IPS DF 6.9 (cell line): ENCODE measurements around the gene ABHD10.
"Not testable (repeated sequence)": the region's sequence is repeated elsewhere in the genome, so short reads cannot be mapped to it uniquely, and the experiment has no call there.

Source experiments
- DNase-seq: peaks from one replicate; pipeline ENCODE4 v3.0.0-alpha.2; 2013; ENCODE audit warnings: low read depth, low spot score
- H3K27ac ChIP-seq: one replicate; pipeline ENCODE4 v1.5.1; 2013; ENCODE audit warnings: low read length, control low read depth
- H3K27me3 ChIP-seq: 2 replicates; pipeline ENCODE4 v1.6.1; 2013; ENCODE audit warnings: mild to moderate bottlenecking, low read length; ENCODE audit not compliant: control insufficient read depth, insufficient read depth
- H3K36me3 ChIP-seq: 2 replicates; pipeline ENCODE4 v1.6.1; 2013; ENCODE audit warnings: low read length; ENCODE audit not compliant: control insufficient read depth, insufficient read depth
- H3K4me1 ChIP-seq: 2 replicates; pipeline ENCODE4 v1.6.1; 2013; ENCODE audit warnings: low read length; ENCODE audit not compliant: control insufficient read depth, insufficient read depth
- H3K4me3 ChIP-seq: 2 replicates; pipeline ENCODE4 v1.5.1; 2013; ENCODE audit warnings: mild to moderate bottlenecking, low read length
- H3K9me3 ChIP-seq: 2 replicates; pipeline ENCODE4 v1.6.1; 2013; ENCODE audit warnings: low read length, inconsistent platforms; ENCODE audit not compliant: control insufficient read depth, insufficient read depth
- WGBS: extraction: QIAGEN DNeasy Blood & Tissue Kit; methylation state at CpG from one replicate; pipeline ENCODE4 v1.1.7; 2013; ENCODE audit warnings: mixed read lengths, missing lambda C conversion rate; ENCODE audit not compliant: insufficient read length, insufficient coverage; 5-methylcytosine and 5-hydroxymethylcytosine counted together

The ABHD10 gene

GRCh38 chr3:112030901-112031300 is 52.1 kb downstream of the ABHD10 start:
- H3K4me3 ChIP-seq: no peak overlapping the region
- H3K27me3 ChIP-seq: no peaks in the 10 kb centered on the region; the same call in 1 of the 2 replicates
- no peaks in the 10 kb centered on the region for H3K36me3 ChIP-seq
- no peaks in the 10 kb centered on the region for H3K4me1 ChIP-seq
- no peak overlapping the region for H3K27ac ChIP-seq
- DNase-seq: no peak
- WGBS: no CpG with 5 or more reads among the region's 5 CpGs
- H3K9me3 ChIP-seq: no peaks in the 10 kb centered on the region

GRCh38 chr3:112032098-112032731 is 53.4 kb downstream of the ABHD10 start:
- H3K4me3 ChIP-seq: no peak overlapping the region
- DNase-seq: no peak
- WGBS: no CpG with 5 or more reads among the region's 5 CpGs
- no peaks in the 10 kb centered on the region for H3K36me3 ChIP-seq
- H3K9me3 ChIP-seq: no peaks in the 10 kb centered on the region
- H3K27me3 ChIP-seq: no peaks in the 10 kb centered on the region; the same call in 1 of the 2 replicates
- H3K4me1 ChIP-seq: no peaks in the 10 kb centered on the region
- H3K27ac ChIP-seq: no peak overlapping the region

GRCh38 chr3:112034436-112034835 is 55.6 kb downstream of the ABHD10 start, which contains the start of gene TMPRSS7:
TSS of gene TMPRSS7 (plus strand) at chr3:112034736. CDS start at chr3:112034846, 110 bp downstream.
- H3K9me3 ChIP-seq: no peaks in the 10 kb centered on the region
- no peak within 1 kb of the TSS for H3K27ac ChIP-seq
- no peaks in the 10 kb centered on the region; the same call in 1 of the 2 replicates for H3K27me3 ChIP-seq
- no peak for DNase-seq
- H3K4me3 ChIP-seq: no peak within 1 kb of the TSS
- WGBS: no CpG with 5 or more reads among the region's 4 CpGs
- H3K4me1 ChIP-seq: no peaks in the 10 kb centered on the region
- H3K36me3 ChIP-seq: no peaks in the 10 kb centered on the region

GRCh38 chr3:112035241-112035640 is 56.4 kb downstream of the ABHD10 start:
- no peaks in the 10 kb centered on the region for H3K36me3 ChIP-seq
- DNase-seq: no peak
- no peaks in the 10 kb centered on the region; the same call in 1 of the 2 replicates for H3K27me3 ChIP-seq
- no peaks in the 10 kb centered on the region for H3K9me3 ChIP-seq
- H3K27ac ChIP-seq: no peak overlapping the region
- WGBS: no CpG with 5 or more reads among the region's 3 CpGs
- no peaks in the 10 kb centered on the region for H3K4me1 ChIP-seq
- H3K4me3 ChIP-seq: no peak overlapping the region

- not testable (repeated sequence) for DNase-seq, H3K27ac ChIP-seq, H3K9me3 ChIP-seq, H3K4me1 ChIP-seq, H3K4me3 ChIP-seq, H3K27me3 ChIP-seq, H3K36me3 ChIP-seq
- no CpG with 5 or more reads among the region's 4 CpGs for WGBS
These were observed 58.4 kb downstream of the ABHD10 start for GRCh38 chr3:112037194-112037593.

DNA sequence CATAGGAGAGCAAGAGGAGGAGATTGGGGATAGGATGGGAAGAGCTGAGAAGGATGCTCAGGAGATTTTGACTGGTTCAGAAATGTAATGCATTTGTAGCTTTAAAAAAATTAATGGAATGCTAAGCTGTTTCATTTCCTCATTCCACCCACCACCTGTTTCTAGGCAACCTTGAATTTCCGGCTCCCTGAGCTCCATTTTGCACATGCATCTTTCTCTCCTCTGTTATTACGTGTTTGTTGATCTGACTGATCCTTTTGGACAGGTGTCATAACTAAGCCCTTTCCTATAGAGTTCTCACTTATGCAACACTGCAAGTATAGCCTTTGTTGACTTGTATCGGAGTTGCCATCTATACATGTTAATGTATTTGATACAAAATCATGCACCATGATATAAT is 60.0 kb downstream of the ABHD10 start:
- Histone ChIP-seq H3K9me3 (no peaks in the 10 kb centered on the region), H3K36me3 (no peaks in the 10 kb centered on the region), H3K27ac (no peak overlapping the region), H3K4me1 (no peaks in the 10 kb centered on the region), H3K27me3 (no peaks in the 10 kb centered on the region), H3K4me3 (no peak overlapping the region)
- WGBS: no CpG with 5 or more reads among the region's 3 CpGs
- no peak for DNase-seq

DNA sequence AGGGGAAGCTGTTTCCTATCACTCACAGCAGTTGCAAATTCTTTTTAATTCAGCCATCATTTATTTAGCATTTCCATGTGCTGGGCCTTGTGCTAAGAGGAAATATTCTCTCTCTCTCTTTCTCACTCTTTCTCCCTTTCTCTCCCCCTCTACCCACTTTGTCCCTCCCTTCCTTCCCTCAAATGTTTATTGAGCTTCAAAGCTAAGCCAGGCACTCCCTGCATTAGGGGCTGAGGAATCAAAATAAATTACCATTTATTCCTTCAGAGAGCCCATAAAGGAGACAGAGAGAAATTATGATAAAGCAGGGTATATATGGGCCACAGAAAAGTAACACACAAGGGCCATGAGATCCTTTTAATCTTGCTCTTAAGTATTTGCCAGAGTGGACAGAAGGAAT is 62.5 kb downstream of the ABHD10 start:
- Histone ChIP-seq H3K4me3 (no peak overlapping the region), H3K9me3 (no peaks in the 10 kb centered on the region), H3K36me3 (no peaks in the 10 kb centered on the region), H3K27ac (no peak overlapping the region), H3K4me1 (no peaks in the 10 kb centered on the region), H3K27me3 (no peaks in the 10 kb centered on the region)
- DNase-seq: no peak

- DNase-seq: no peak
- no CpG with 5 or more reads among the region's 6 CpGs for WGBS
- H3K27me3 ChIP-seq: no peaks in the 10 kb centered on the region
- no peak overlapping the region for H3K27ac ChIP-seq
- H3K36me3 ChIP-seq: no peaks in the 10 kb centered on the region
- H3K4me3 ChIP-seq: no peak overlapping the region
- no peaks in the 10 kb centered on the region for H3K4me1 ChIP-seq
- no peaks in the 10 kb centered on the region for H3K9me3 ChIP-seq
These were observed 64.0 kb downstream of the ABHD10 start for GRCh38 chr3:112042842-112043280.
